ENCODE results near the gene OR9I1.

Gene OR9I1, protein sequence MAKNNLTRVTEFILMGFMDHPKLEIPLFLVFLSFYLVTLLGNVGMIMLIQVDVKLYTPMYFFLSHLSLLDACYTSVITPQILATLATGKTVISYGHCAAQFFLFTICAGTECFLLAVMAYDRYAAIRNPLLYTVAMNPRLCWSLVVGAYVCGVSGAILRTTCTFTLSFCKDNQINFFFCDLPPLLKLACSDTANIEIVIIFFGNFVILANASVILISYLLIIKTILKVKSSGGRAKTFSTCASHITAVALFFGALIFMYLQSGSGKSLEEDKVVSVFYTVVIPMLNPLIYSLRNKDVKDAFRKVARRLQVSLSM

DNA sequence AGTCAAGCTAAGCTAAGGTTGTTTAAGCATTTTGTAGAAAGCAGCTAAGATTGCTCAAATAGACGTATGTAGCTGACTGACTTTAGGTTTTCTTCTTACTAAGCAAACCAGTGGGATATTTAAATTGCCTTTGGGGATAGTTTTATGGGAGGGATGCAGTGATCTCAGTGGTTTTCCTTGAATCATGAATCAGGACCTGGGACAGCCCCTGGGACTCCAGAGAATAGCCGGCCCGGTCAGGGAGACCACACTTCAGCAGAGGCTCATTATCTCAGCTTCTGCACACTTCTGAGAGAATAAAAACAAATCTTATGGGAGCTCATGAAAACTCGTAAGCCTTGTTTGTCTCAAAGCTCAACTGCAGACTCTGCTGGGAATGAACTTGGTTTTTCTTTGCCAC lies at the start of gene OR9I1:
OR9I1 (minus strand) TSS at position 62 of the 400 bp plus-strand sequence. CDS start 6,086 bp downstream, outside the sequence.
- DNase-seq (ENCODE audit: low read depth in 2 of 2), result no peak

DNA sequence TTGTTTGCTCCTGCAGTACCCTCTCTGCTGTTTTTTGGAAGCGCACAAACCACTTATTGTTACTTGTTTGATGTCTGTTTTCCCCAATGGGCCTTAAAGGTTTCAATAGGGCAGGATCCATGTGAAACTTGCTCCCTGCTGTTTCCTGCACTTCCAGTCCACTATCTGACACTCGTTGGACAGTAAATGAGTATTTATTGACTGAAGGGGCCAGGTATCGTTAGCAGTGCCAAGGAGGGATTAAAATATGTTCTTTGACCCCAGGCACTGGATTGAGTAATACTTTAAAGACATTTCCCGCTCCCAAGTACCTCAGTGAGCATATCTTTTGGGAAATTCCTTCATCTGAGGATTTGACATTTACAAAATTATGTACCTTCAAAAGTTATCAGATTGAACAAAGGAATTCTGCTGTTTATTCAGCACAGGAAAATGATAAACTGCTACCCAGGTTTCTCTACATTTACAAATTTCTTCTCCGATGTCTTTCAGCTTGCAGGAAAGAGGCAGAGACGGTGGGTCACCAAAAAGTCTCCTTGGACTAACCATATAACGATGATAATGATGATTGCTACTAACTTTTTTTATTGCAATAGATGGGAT lies 40.3 kb upstream of the OR9I1 start:
- DNase-seq (ENCODE audit: low read depth in 2 of 2), result no peak

DNA sequence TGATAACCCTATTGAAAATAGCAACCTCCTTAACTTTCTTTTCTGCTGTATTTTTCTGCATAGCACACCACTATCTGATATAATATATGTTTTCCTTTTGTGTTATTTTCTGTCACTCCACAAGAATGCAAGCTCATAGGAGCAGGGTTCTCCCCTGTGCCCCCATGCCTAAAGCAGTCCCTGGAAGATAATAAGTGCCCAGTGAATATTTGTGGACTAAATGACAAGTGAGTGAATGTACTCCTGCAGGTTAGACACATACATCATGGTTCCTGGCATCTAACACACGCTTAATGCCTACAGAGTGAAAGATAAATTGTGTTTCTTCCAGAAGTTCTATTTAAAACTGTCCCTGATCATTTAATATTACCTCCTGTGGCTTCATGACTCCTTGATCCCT lies 39.7 kb upstream of the OR9I1 start:
- DNase-seq (ENCODE audit: low read depth in 2 of 2), result no peak

DNA sequence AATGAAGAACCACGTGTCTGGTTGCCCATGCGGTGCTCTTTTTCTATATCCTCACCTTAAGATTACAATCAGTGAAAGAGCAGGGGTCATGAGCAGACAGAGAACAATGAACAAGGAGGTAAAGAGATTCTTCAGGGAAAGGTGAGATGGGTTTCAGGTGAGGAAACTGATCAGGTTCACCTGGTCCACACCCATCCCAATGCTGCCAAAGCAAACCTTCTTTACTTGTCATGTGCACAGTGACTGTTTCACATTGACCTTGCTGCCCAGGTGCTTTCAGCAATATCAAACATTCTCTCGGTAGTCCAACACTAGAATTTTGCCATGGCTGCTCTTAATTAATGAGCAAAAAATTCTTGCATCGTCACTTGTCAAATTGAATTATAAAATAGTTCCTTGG lies 39.1 kb upstream of the OR9I1 start:
- DNase-seq (ENCODE audit: low read depth in 2 of 2), result no peak

DNA sequence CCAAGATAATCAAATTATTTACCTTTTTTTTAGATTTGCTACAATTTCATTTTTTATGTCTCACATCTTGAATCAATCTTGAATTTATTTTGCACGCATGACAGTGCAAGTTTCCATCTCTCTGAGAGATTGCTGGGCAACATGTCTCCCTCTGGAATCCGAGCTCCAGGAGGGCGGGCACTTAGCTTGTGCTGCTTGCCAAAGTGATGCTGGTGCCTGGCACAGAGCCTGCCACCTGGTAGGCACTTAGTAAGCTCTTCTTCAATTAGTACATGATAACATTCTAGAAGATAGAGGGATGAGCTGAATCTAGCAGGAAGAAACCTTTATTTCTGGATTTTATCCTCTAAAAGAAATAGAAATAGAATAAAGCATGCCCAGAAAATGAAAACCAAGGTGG lies 27.5 kb upstream of the OR9I1 start:
- no peak for DNase-seq (ENCODE audit: low read depth in 2 of 2)

DNA sequence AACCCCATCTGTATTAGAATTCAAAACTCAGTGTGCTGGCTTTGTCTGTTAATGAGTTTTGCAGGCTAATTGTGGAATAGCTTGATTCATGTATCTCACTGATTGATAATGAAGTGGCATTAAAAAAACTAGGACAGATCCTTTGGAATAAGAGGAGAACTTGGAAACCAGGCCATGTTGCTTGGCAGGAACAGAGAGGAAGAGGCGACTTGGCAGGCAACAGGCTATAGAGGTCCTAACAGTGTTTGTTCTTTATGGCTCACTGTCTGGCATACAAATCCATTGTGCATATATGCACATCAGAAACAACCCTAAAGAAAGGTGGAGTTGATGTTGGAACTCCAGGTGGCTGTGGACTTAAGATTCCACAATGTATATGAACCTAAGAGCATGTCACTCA lies 17.4 kb upstream of the OR9I1 start:
- DNase-seq (ENCODE audit: low read depth in 2 of 2), result no peak

DNA sequence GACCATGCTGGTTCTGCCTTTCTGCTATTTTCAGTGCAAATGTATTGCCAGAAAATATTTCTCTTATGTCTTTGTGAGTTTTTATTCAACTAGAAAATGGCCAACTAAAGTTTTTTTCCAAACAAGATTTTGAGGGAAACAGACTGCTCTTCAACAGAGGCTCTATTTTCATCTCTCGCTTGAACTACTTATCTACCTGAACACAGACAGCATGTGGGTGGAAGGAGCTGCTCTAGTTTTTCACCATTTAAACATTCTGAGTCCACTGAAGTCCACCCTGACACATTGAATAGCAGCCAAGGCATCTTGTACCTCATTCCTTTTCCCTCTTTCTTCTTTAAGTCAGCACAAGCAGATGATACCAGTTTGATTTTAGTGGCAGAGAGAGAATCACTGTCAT lies 9.8 kb upstream of the OR9I1 start:
- DNase-seq (ENCODE audit: low read depth in 2 of 2), result no peak

DNA sequence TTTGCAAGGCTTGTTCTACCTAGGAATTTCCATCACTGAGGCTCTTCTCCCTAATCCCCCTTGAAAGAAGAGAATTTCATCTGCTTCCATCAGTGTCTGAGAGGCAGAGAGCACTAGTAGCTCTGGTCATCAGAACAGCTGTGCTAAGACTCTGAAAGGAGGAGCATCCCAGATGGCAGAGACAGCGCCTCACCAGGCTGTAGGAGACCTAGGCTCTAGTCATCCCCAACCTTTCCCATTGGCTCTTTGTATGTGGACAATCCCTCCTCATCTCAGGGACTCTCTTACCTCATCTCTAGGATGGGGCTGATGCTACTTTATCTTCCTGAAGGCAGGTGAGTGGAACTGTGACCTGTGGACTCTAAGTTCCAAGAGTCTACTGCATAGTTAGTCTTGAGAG lies 8.8 kb upstream of the OR9I1 start:
- no peak for DNase-seq (ENCODE audit: low read depth in 2 of 2)

DNA sequence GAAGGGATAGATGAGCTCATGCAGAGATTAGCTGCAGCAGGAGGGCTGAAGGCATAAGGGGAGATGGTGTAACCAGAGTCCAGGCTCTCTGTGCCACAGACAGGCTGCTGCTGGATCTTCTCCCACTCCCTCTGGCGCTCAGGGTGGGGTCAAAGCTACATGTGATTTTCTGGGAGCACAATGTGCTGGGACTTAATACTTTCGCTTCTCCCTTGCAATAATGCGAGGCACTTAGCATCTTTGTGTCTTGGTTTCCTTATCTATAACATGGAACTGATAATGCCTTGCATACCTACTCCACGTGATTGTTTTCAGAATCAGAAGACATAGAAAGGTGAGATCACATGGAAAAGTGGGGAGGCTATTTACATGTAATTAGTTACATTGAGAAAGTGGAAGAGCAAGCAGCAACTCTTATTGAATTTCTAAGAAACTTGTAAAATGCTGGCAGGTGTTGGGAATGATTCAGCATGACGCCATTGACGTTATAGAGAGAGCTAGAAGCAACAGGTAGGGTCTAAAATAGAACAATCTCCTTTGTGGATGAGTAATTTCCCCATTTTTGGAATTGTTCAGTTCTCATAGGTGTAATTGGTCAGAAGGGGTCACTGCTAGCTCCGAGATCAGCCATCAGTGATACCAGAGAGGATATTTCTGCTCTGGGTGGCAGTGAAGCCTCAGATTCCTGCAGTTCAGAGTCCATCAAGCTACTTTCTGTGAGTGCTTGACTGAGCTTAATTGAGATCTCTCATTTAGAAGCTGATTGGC lies 8.2 kb upstream of the OR9I1 start:
- DNase-seq (ENCODE audit: low read depth in 2 of 2), result no peak

DNA sequence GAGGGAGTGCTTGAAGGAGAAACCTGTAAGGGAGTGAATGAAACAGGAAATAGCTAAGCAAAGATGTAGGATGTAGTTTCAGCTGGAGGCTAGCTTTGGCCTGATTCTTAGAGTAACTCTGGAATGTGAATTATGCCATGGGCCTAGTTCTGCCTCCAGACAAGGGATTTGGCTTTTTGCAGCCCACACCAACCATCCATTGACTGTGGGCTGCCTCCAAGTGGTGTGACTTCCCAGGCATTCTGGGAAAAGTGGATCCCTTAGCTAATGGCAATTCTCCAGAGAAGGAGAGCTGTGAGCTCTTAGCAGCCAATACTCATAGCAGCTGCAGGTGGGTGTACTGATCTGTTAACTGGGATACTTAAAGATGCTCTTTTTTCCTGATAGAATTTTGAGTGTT lies 2.0 kb upstream of the OR9I1 start:
- no peak for DNase-seq (ENCODE audit: low read depth in 2 of 2)

DNA sequence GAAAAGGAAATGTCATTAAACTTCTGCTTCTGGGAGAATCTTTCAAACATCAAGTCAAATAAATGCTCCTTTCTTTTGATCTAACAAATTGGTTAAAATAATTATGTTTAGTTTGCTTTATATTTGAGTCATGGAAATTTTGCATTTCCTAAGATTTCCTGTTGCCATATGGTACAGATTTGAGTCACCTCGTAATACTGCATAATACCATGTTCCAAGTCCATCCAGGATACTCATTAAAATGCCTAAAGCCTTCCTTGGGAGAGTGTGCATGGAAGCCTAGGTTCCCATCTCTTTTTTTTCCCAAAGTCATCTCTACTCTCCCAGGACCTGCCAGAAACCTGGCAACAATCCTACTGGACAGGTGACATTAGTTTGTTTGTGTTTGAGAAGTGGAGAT lies 4.2 kb downstream of the OR9I1 start:
- no peak for DNase-seq (ENCODE audit: low read depth in 2 of 2)

DNA sequence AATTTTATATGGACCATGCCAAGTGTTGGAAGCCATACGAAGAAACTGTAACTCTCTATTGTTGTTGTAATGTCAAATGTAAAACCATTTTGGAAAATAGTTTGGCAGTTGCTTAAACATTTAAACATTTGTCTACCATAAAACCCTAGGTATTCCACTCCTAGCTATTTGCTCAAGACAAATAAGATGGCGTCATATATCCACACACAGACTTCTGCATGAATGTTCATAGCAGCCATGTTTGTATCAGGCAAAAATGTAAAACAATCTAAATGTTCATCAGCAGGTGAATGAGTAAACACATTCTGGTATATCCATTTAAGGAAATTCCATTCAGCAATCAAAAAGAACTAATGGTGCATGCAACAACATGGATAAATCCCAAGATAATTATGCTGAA lies 27.9 kb downstream of the OR9I1 start:
- no peak for DNase-seq (ENCODE audit: low read depth in 2 of 2)

DNA sequence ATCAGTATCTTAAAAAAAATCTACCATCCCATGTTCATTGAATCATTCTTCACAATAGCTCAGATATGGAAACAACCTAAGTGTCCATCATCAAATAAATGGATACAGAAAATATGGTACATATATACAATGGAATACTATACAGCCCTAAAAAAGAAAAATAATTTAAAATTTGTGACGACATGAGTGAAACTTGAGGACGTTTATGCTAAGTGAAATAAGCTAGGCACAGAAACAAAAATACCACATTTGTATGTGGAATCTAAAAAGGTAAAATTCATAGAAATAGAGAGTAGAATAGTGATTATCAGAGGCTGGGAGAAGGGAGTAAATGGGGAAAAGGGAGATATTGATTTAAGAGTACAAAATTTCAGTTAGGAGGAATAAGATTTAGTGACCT lies 38.8 kb downstream of the OR9I1 start:
- DNase-seq (ENCODE audit: low read depth in 2 of 2), result no peak

DNA sequence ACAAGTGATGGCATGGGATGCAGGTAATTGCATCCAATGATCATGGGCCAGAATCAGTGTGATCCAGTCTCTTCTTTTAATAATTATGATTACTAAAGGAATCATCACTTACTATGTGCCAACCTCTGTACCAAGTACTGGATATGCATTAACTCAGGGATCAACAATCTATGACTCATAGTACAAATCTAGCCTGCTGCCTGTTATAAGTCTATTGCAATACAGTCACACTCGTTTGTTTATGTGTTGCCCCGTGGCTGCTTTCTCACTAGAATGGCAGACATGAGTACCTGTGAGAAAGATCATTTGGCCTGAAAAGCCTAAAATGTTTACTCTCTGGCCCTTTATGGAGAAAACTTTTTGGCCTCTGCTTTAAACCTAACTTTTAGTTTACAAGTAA lies 49.5 kb downstream of the OR9I1 start:
- no peak for DNase-seq (ENCODE audit: low read depth in 2 of 2)

DNA sequence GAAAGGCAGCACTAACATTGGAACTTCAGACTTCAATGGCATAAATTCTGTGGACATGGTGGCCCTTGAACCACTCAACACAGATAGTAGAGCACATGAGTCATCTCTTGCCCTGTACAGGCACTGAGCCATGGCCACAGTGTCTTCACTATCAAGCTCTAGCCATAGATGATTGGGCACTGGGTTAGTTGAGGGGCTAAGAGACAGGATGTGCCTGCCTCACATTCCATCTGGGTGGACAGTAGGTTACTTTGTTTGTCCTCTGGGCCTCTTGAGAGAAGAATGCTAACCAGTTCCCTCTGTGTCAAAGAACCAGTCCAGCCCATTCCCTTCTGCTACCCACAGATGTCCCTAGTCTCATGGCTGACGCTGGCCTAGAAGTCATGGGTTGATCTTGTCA lies 54.7 kb downstream of the OR9I1 start:
- DNase-seq (ENCODE audit: low read depth in 2 of 2), result no peak

DNA sequence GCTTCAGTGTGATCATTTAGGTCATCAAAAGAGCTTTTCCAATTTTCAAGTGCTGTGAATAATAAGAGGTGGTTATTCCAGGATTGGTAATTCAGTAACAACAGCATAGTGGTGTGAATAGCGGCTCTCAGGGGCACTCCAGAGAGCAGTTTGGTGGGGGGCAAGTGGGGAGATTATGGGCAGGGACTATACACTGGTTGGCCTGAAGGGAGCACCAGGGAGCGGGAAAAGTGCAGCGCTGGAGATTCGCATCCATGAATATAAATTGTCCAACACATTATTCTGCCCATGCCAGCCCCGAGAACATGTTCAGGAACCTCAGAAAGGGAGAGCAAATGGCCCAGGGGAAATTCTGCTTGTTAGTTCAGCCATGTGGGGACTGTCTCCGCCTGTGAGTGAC lies 56.7 kb downstream of the OR9I1 start:
- no peak for DNase-seq (ENCODE audit: low read depth in 2 of 2)

DNA sequence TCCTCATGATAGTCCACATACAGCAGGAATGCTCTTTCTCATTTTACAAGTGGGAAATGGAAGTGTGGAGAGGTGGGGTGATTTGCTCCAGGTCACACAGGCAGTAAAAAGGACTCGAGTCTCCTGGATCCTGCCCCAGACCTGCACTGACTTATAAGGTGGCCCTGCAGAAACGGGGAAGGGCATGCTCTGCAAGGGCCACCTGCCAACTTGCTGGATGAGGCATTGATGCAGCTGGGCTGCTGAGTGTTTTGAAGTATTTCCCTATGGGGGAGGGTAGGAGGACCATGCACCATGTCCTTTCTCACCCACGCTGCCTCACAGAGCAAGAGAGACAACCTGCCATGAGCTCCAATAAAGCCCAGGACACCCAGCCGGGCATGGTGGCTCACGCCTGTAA lies 57.6 kb downstream of the OR9I1 start:
- DNase-seq (ENCODE audit: low read depth in 2 of 2), result no peak

Measured in fibroblast of skin of left biceps (primary cell).